ENCODE measurements around the gene SMC5.

DNA sequence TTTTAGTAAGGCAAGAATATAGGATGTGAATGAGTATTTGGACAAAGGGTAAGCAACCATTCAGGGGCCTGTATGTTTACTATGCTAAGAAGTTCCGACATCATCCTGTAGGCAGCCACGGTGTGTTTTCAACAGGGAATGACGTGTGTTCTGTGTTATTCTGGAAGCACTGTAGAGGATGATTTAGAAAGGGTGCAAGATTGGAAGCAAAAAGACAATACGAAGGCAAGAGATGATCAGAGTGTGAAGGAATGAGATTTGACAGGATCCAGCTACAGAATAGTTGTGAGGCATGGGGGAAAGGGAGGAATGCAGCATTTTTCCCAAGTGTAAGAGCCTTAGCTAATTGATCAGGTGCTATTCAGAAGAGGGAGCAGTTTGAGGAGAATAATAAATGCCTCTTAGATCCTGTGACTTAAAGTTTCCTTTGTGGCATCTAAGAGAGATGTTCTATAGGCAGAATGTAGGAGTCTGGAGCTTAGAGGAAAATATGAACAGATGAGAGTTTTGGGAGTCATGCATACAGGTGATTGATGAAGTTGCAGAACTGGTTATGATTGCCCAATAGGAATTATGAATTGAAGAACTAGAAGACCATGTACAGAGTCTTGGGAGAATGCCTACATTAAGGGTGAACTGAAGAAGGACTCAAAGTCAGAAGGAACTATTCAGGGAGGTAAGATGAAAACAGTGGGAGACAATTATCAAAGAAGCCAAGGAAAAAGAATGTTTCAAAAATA is 2.5 kb downstream of the SMC5 start:
- TF ChIP-seq, protein P1, sequence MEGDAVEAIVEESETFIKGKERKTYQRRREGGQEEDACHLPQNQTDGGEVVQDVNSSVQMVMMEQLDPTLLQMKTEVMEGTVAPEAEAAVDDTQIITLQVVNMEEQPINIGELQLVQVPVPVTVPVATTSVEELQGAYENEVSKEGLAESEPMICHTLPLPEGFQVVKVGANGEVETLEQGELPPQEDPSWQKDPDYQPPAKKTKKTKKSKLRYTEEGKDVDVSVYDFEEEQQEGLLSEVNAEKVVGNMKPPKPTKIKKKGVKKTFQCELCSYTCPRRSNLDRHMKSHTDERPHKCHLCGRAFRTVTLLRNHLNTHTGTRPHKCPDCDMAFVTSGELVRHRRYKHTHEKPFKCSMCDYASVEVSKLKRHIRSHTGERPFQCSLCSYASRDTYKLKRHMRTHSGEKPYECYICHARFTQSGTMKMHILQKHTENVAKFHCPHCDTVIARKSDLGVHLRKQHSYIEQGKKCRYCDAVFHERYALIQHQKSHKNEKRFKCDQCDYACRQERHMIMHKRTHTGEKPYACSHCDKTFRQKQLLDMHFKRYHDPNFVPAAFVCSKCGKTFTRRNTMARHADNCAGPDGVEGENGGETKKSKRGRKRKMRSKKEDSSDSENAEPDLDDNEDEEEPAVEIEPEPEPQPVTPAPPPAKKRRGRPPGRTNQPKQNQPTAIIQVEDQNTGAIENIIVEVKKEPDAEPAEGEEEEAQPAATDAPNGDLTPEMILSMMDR (IDR thresholded peaks at IDR 0.05) = no peak
- no peak for TF ChIP-seq ZFX (IDR thresholded peaks at IDR 0.05; ENCODE audit: borderline replicate concordance)

Measured in 22Rv1 (cell line).